Endothelial cell (in vitro differentiated cells): Measurements from ENCODE around the gene NOPCHAP1. TPM values are rescaled to one million over a fixed set of nuclear protein-coding genes. Genes with fewer than 3 reads are reported as not detected.

Source experiments
- DNase-seq: peaks from one replicate; pipeline ENCODE4 v3.0.0; 2021; ENCODE audit warnings: low spot score
- H3K27ac Mint-ChIP-seq: one replicate; pipeline ENCODE4 v1.8.0; 2021; ENCODE audit warnings: mixed read lengths, inconsistent platforms; ENCODE audit not compliant: unreplicated experiment
- H3K27me3 Mint-ChIP-seq: one replicate; pipeline ENCODE4 v1.8.0; 2021; ENCODE audit warnings: mild to moderate bottlenecking, moderate library complexity, mixed read lengths, inconsistent platforms; ENCODE audit not compliant: unreplicated experiment
- H3K36me3 Mint-ChIP-seq: one replicate; pipeline ENCODE4 v1.8.0; 2021; ENCODE audit warnings: mild to moderate bottlenecking, low read depth, mixed read lengths, inconsistent platforms; ENCODE audit not compliant: unreplicated experiment
- H3K4me1 Mint-ChIP-seq: one replicate; pipeline ENCODE4 v1.8.0; 2021; ENCODE audit warnings: mild to moderate bottlenecking, mixed read lengths, inconsistent platforms; ENCODE audit not compliant: unreplicated experiment
- H3K4me3 Mint-ChIP-seq: one replicate; pipeline ENCODE4 v1.8.0; 2021; ENCODE audit warnings: mild to moderate bottlenecking, mixed read lengths, inconsistent platforms; ENCODE audit not compliant: unreplicated experiment
- H3K9me3 Mint-ChIP-seq: one replicate; pipeline ENCODE4 v1.8.0; 2021; ENCODE audit warnings: mixed read lengths, inconsistent platforms; ENCODE audit not compliant: unreplicated experiment
- CTCF ChIP-seq: fragments of 200-600 bp; sonication (generic); IDR thresholded peaks from one replicate; pipeline ENCODE4 v1.5.0; 2021; ENCODE audit warnings: antibody characterized with exemption; ENCODE audit not compliant: unreplicated experiment
- total RNA-seq: library from RNA; stranded (reverse); fragmentation: NEBNext Ultra II Directional; extraction: Animal tissue kit (Norgen Biotek cat#: 25700); gene quantifications from one replicate; pipeline ENCODE4 v1.2.1, GENCODE V29; 2021; ENCODE audit not compliant: unreplicated experiment

The NOPCHAP1 gene
- total RNA-seq, 1 donor from 2014 or later, result 14.3 TPM

- no peak for DNase-seq
- Mint-ChIP-seq H3K36me3 (no peaks in the 10 kb centered on the region), H3K4me1 (peaks cover 4% of the 10 kb centered on the region), H3K27ac (no peak overlapping the region), H3K9me3 (no peaks in the 10 kb centered on the region), H3K4me3 (no peak overlapping the region), H3K27me3 (no peaks in the 10 kb centered on the region)
- no peak for TF ChIP-seq CTCF
Observed at GRCh38 chr12:105018012-105018411, 31.9 kb downstream of the NOPCHAP1 start.

- no peaks in the 10 kb centered on the region for H3K36me3 Mint-ChIP-seq
- TF ChIP-seq CTCF, result no peak
Observed at GRCh38 chr12:105018776-105019175, 32.7 kb downstream of the NOPCHAP1 start.

GRCh38 chr12:105020241-105020962, 34.3 kb downstream of the NOPCHAP1 start:
- H3K27ac Mint-ChIP-seq, result no peak overlapping the region
- H3K9me3 Mint-ChIP-seq, result no peaks in the 10 kb centered on the region
- no peaks in the 10 kb centered on the region for H3K27me3 Mint-ChIP-seq
- H3K4me3 Mint-ChIP-seq, result no peak overlapping the region
- DNase-seq, result no peak
- TF ChIP-seq CTCF, result no peak
- H3K4me1 Mint-ChIP-seq, result peaks cover 4% of the 10 kb centered on the region
- H3K36me3 Mint-ChIP-seq, result no peaks in the 10 kb centered on the region

More at GRCh38 chr12:105018776-105019175, 32.7 kb downstream of the NOPCHAP1 start:
- H3K27me3 Mint-ChIP-seq, result no peaks in the 10 kb centered on the region
- no peak overlapping the region for H3K4me3 Mint-ChIP-seq
- H3K4me1 Mint-ChIP-seq, result peaks cover 4% of the 10 kb centered on the region
- H3K27ac Mint-ChIP-seq, result no peak overlapping the region
- no peaks in the 10 kb centered on the region for H3K9me3 Mint-ChIP-seq
- DNase-seq, result no peak

- peaks cover 4% of the 10 kb centered on the region for H3K4me1 Mint-ChIP-seq
- DNase-seq, result no peak
- no peak for TF ChIP-seq CTCF
- no peaks in the 10 kb centered on the region for H3K36me3 Mint-ChIP-seq
- H3K4me3 Mint-ChIP-seq, result no peak overlapping the region
- no peak overlapping the region for H3K27ac Mint-ChIP-seq
- H3K27me3 Mint-ChIP-seq, result no peaks in the 10 kb centered on the region
- H3K9me3 Mint-ChIP-seq, result no peaks in the 10 kb centered on the region
Observed at GRCh38 chr12:105024928-105025327, 38.8 kb downstream of the NOPCHAP1 start.

- Mint-ChIP-seq H3K36me3 (no peaks in the 10 kb centered on the region), H3K4me1 (peaks cover 2% of the 10 kb centered on the region), H3K27ac (no peak overlapping the region), H3K4me3 (no peak overlapping the region), H3K9me3 (no peaks in the 10 kb centered on the region), H3K27me3 (no peaks in the 10 kb centered on the region)
- TF ChIP-seq CTCF, result no peak
- no peak for DNase-seq
Observed at GRCh38 chr12:105025890-105026289, 39.8 kb downstream of the NOPCHAP1 start.
